ENCODE results near the gene PBRM1. TPM values are rescaled to one million over a fixed set of nuclear protein-coding genes. Genes with fewer than 3 reads are reported as not detected.

Gene PBRM1
- total and polyA plus RNA-seq, 2 of the 8 experiments (the other 6 are each of a cell fraction or from before 2014, with no cell fraction given): 19.3 to 65.8 TPM

GRCh38 chr3:52636673-52637072 lies 49.0 kb downstream of the PBRM1 start:
- ChIA-PET CTCF (ENCODE audit: partially characterized antibody) (no interaction called here), POLR2A (ENCODE audit: partially characterized antibody) (interaction anchor here (1.0 kb wide), 1 partner anchor 18 kb away, joined by 3 read pairs; no protein-coding TSS in a partner anchor)
- Histone ChIP-seq H2BK5ac (ENCODE audit: low read depth, low read length) (no peak overlapping the region), H3K18ac (ENCODE audit: extremely low read depth, low read length) (no peak overlapping the region), H3K4me3 (ENCODE audit: extremely low read depth in 1 of 4, insufficient read depth in 2 of 4, low read depth in 3 of 4, low read length in 4 of 4) (no peak overlapping the region), H3K14ac (ENCODE audit: insufficient read length) (no peak overlapping the region), H3K4ac (replicated peaks; ENCODE audit: insufficient read length, low read depth, low read length) (no peak overlapping the region), H4K5ac (ENCODE audit: insufficient read length, low read depth, low read length) (no peak overlapping the region), H4K91ac (replicated peaks; ENCODE audit: insufficient read length, low read length) (no peak overlapping the region), H3K27ac (ENCODE audit: low read depth, low read length) (no peak overlapping the region), H3K36me3 (ENCODE audit: control insufficient read depth in 2 of 4, insufficient read depth in 4 of 4, low read length in 3 of 4) (peaks cover 6 to 33% (median 19%) of the 10 kb centered on the region in 4 experiments), H3K79me1 (ENCODE audit: low read depth, low read length) (no peaks in the 10 kb centered on the region), H3K56ac (replicated peaks; ENCODE audit: insufficient read length, low read depth, low read length) (no peak overlapping the region), H3K4me1 (replicated peaks in 1 of 4; ENCODE audit: control insufficient read depth in 3 of 4, insufficient read depth in 4 of 4, low read length in 3 of 4) (no peaks in the 10 kb centered on the region), H2BK120ac (replicated peaks; ENCODE audit: low read depth, low read length) (no peak overlapping the region), H3K79me2 (ENCODE audit: control insufficient read depth in 1 of 2, insufficient read depth in 2 of 2, low read length in 2 of 2) (no peaks in the 10 kb centered on the region), H2BK20ac (ENCODE audit: low read length) (no peak overlapping the region), H2AFZ (ENCODE audit: low read length) (no peak overlapping the region), H3K4me2 (ENCODE audit: insufficient read depth in 1 of 2, low read depth in 2 of 2, low read length in 2 of 2) (no peak overlapping the region), H3K9me3 (ENCODE audit: insufficient read depth in 2 of 2, low read depth in 1 of 2, low read length in 1 of 2) (no peaks in the 10 kb centered on the region), H3K23ac (ENCODE audit: insufficient read length) (no peak overlapping the region), H4K20me1 (replicated peaks in 1 of 2; ENCODE audit: control insufficient read depth in 1 of 2, insufficient read depth in 2 of 2, low read length in 2 of 2) (no peaks in the 10 kb centered on the region), H2BK15ac (ENCODE audit: low read length) (no peak overlapping the region), H2AK5ac (ENCODE audit: low read depth, low read length) (no peak overlapping the region), H3K27me3 (replicated peaks in 1 of 4; ENCODE audit: control insufficient read depth in 3 of 4, extremely low read depth in 1 of 4, insufficient read depth in 3 of 4, low read length in 3 of 4) (no peaks in the 10 kb centered on the region), H3K9ac (replicated peaks in 1 of 4; ENCODE audit: extremely low read depth in 1 of 4, low read depth in 3 of 4, low read length in 3 of 4) (no peak overlapping the region), H2BK12ac (ENCODE audit: low read depth, low read length) (no peak overlapping the region), H3K23me2 (ENCODE audit: low read depth, low read length) (no peaks in the 10 kb centered on the region), H4K8ac (ENCODE audit: extremely low read depth, insufficient read depth, low read length) (no peak overlapping the region)
- TF ChIP-seq CHD2 (IDR thresholded peaks at IDR 0.05; ENCODE audit: low read length) (no peak), TAF1 (IDR thresholded peaks at IDR 0.05; ENCODE audit: low read depth, low read length) (no peak), TAF7 (optimal IDR thresholded peaks at IDR 0.05; ENCODE audit: borderline replicate concordance, low read depth, low read length) (no peak), ASH2L (IDR thresholded peaks at IDR 0.05; ENCODE audit: low read length) (no peak), CBX5 (IDR thresholded peaks at IDR 0.05; ENCODE audit: low read depth, low read length) (no peak), BACH1 (IDR thresholded peaks at IDR 0.05; ENCODE audit: low read length) (no peak), TCF12 (IDR thresholded peaks at IDR 0.05; ENCODE audit: low read depth, low read length) (no peak), CREB1 (IDR thresholded peaks at IDR 0.05) (no peak), HDAC6 (IDR thresholded peaks at IDR 0.05; ENCODE audit: low read depth, low read length) (no peak), PHF8 (conservative IDR thresholded peaks at IDR 0.05; ENCODE audit: low read depth, low read length) (no peak), SIX5 (IDR thresholded peaks at IDR 0.05; ENCODE audit: low read depth, low read length) (no peak), HDAC2 (IDR thresholded peaks at IDR 0.05; ENCODE audit: borderline replicate concordance in 1 of 2, low read depth in 2 of 2, low read length in 2 of 2) (no peak), SP4 (IDR thresholded peaks at IDR 0.05; ENCODE audit: low read length) (no peak), JUN (IDR thresholded peaks at IDR 0.05; ENCODE audit: low read depth, low read length) (no peak), NRF1 (IDR thresholded peaks at IDR 0.05; ENCODE audit: low read depth, low read length) (no peak), CTBP2 (IDR thresholded peaks at IDR 0.05; ENCODE audit: borderline replicate concordance, insufficient read depth, insufficient read length, low read length) (no peak)
- FAIRE-seq (no peak), DNase-seq (ENCODE audit: low read depth in 1 of 2, low spot score in 2 of 2) (no peak)
- WGBS, 2 experiments (ENCODE audit: extremely low coverage in 1 of 2, insufficient coverage in 1 of 2, insufficient read length in 1 of 2, insufficient replicate concordance in 2 of 2, low coverage in 1 of 2, low lambda C conversion rate in 2 of 2, missing lambda C conversion rate in 1 of 2): 93% methylated on average over 4 of the region's 4 CpGs; no CpG with 5 or more reads in 1 of the 2 experiments

All from H1 (cell line).